GM12878 (cell line): ENCODE results near the gene BCAS3. TPM values are rescaled to one million over a fixed set of nuclear protein-coding genes. Genes with fewer than 3 reads are reported as not detected.

Source experiments
- ATAC-seq: fragments of 200-7000 bp; cut with Tn5 transposase; 3 replicates; pipeline ENCODE4 v1.9.1; 2020; ENCODE audit warnings: mild to moderate bottlenecking, moderate library complexity
- BruUV-seq: library from RNA; stranded (reverse); fragments of 400-500 nt; replicated peaks from 2 replicates; lab custom pipeline; 2021; lab: Mats Ljungman, UMichigan
- CTCF ChIA-PET: fragments of 300-600 bp; sonication (Branson Sonifier 250); formaldehyde crosslinking; extraction: SDS; loops from one replicate; lab custom pipeline; 2021; ENCODE audit warnings: inconsistent platforms; lab: Yijun Ruan, JAX
- POLR2A ChIA-PET: fragments of 350-600 bp; formaldehyde crosslinking; extraction: SDS; loops from one replicate; lab custom pipeline; 2021; ENCODE audit warnings: inconsistent platforms; lab: Charles Lee
- RAD21 ChIA-PET: fragments of 300-600 bp; sonication (Branson Sonifier 250); formaldehyde crosslinking; loops from one replicate; lab custom pipeline; 2023; ENCODE audit warnings: antibody characterized with exemption; ENCODE audit not compliant: unreplicated experiment; lab: Charles Lee
- SMC1A ChIA-PET: fragments of 300-600 bp; sonication (Branson Sonifier 250); formaldehyde crosslinking; loops from one replicate; lab custom pipeline; 2023; ENCODE audit not compliant: unreplicated experiment, uncharacterized antibody; lab: Charles Lee
- DNase-seq: peaks from one replicate; pipeline ENCODE4 v3.0.0-alpha.2; 2011; ENCODE audit warnings: low read depth, low spot score
- FAIRE-seq: peaks from 3 replicates; lab custom pipeline; 2011; peaks lifted over from hg19 to GRCh38; lab: Jason Lieb, UNC
- H2AFZ ChIP-seq: 2 replicates; pipeline ENCODE4 v1.6.0; 2011; ENCODE audit warnings: low read depth, low read length, control low read depth; ENCODE audit not compliant: control insufficient read depth
- H3K27ac ChIP-seq: 2 replicates; pipeline ENCODE4 v1.5.1; 2011; ENCODE audit warnings: control low read depth; ENCODE audit not compliant: control insufficient read depth, insufficient read depth
- H3K27me3 ChIP-seq, 2 experiments: replicated peaks in 1 of 2; 2 replicates each; pipeline versions ENCODE4 v1.6.0 to v1.6.1; 2011; ENCODE audit warnings: low read length in 1 of 2; ENCODE audit not compliant: control insufficient read depth in 2 of 2, insufficient read depth in 2 of 2
- H3K36me3 ChIP-seq, 2 experiments: 2 replicates each; pipeline ENCODE4 v1.5.1; 2011; ENCODE audit warnings: low read length in 1 of 2; ENCODE audit not compliant: control insufficient read depth in 2 of 2, insufficient read depth in 2 of 2
- H3K4me1 ChIP-seq: 2 replicates; pipeline ENCODE4 v1.6.1; 2011; ENCODE audit warnings: mild to moderate bottlenecking, low read length, moderate library complexity, mixed read lengths; ENCODE audit not compliant: control insufficient read depth, insufficient read depth
- H3K4me2 ChIP-seq: 2 replicates; pipeline ENCODE4 v1.6.0; 2011; ENCODE audit warnings: control low read depth; ENCODE audit not compliant: control insufficient read depth, insufficient read depth
- H3K4me3 ChIP-seq: fragments of 200-600 bp; sonication (generic); 2 replicates; pipeline ENCODE4 v1.5.1; 2016
- H3K79me2 ChIP-seq: 2 replicates; pipeline ENCODE4 v1.6.0; 2011; ENCODE audit warnings: low read length; ENCODE audit not compliant: control insufficient read depth, insufficient read depth
- H3K9ac ChIP-seq: 2 replicates; pipeline ENCODE4 v1.8.0; 2011; ENCODE audit warnings: low read length, control low read depth, mixed read lengths; ENCODE audit not compliant: control insufficient read depth, insufficient read depth
- H3K9me3 ChIP-seq: replicated peaks from 3 replicates; pipeline ENCODE4 v1.5.1; 2011; ENCODE audit warnings: mild to moderate bottlenecking, low read length; ENCODE audit not compliant: control insufficient read depth, insufficient read depth
- H4K20me1 ChIP-seq: 2 replicates; pipeline ENCODE4 v1.6.0; 2011; ENCODE audit not compliant: control insufficient read depth, insufficient read depth
- ATF2 ChIP-seq: IDR thresholded peaks from 2 replicates; pipeline ENCODE4 v1.6.1; 2012; ENCODE audit warnings: low read length, inconsistent platforms
- EP300 ChIP-seq, 2 experiments: fragments of 150-350 bp in 1 of 2; IDR thresholded peaks; 2 replicates each; pipeline ENCODE4 v1.6.1; 2011 to 2012; ENCODE audit warnings: low read depth in 2 of 2, low read length in 2 of 2, borderline replicate concordance in 1 of 2, improper control_type of control experiment in 1 of 2, inconsistent platforms in 1 of 2; ENCODE audit not compliant: control insufficient read depth in 1 of 2
- MEF2B ChIP-seq: fragments of 450-650 bp; IDR thresholded peaks from 2 replicates; pipeline ENCODE4 v1.6.1; 2018; ENCODE audit warnings: mild to moderate bottlenecking, moderate library complexity; ENCODE audit not compliant: partially characterized antibody, poor library complexity, severe bottlenecking
- MYB ChIP-seq: fragments of 150-350 bp; IDR thresholded peaks from 2 replicates; pipeline ENCODE4 v1.6.1; 2014; ENCODE audit warnings: mild to moderate bottlenecking, low read depth, low read length, borderline replicate concordance
- NFIC ChIP-seq: IDR thresholded peaks from 2 replicates; pipeline ENCODE4 v1.6.1; 2012; ENCODE audit warnings: low read depth, mild to moderate bottlenecking, inconsistent platforms, low read length, moderate library complexity
- NFXL1 ChIP-seq: fragments of 450-650 bp; IDR thresholded peaks from 2 replicates; pipeline ENCODE4 v1.6.1; 2017; ENCODE audit warnings: antibody characterized with exemption, mild to moderate bottlenecking, borderline replicate concordance
- NFYB ChIP-seq: IDR thresholded peaks from 2 replicates; pipeline ENCODE4 v1.6.1; 2011; ENCODE audit warnings: low read depth, mild to moderate bottlenecking, low read length, improper control_type of control experiment, moderate library complexity; ENCODE audit not compliant: insufficient read depth
- NR2F1 ChIP-seq: fragments of 450-650 bp; conservative IDR thresholded peaks from 2 replicates; pipeline ENCODE4 v1.6.1; 2017; ENCODE audit warnings: mild to moderate bottlenecking
- PBX3 ChIP-seq: IDR thresholded peaks from 2 replicates; pipeline ENCODE4 v1.6.1; 2011; ENCODE audit warnings: mild to moderate bottlenecking, low read depth, low read length, moderate library complexity; ENCODE audit not compliant: insufficient replicate concordance
- SRF ChIP-seq, 2 experiments: IDR thresholded peaks; 2 replicates each; pipeline ENCODE4 v1.6.1; 2011; ENCODE audit warnings: low read depth in 2 of 2, low read length in 2 of 2, mild to moderate bottlenecking in 1 of 2, moderate library complexity in 1 of 2
- ZBTB33 ChIP-seq: fragments of 450-650 bp; IDR thresholded peaks from 2 replicates; pipeline ENCODE4 v1.6.1; 2017; ENCODE audit warnings: mild to moderate bottlenecking
- ZSCAN29 ChIP-seq: fragments of 450-650 bp; IDR thresholded peaks from 2 replicates; pipeline ENCODE4 v1.6.1; 2017; ENCODE audit warnings: mild to moderate bottlenecking, moderate library complexity
- WGBS: methylation state at CpG from one replicate; pipeline ENCODE4 v1.1.6; 2016; ENCODE audit warnings: low lambda C conversion rate; ENCODE audit not compliant: insufficient replicate concordance, insufficient coverage; ENCODE audit errors: missing lambda C conversion rate; 5-methylcytosine and 5-hydroxymethylcytosine counted together
- in situ Hi-C: fragments of 300-500 bp; cut with MboI; formaldehyde crosslinking; loops from 9 replicates; pipeline ENCODE4 v1.14.3; 2018; ENCODE audit warnings: mixed read lengths
- intact Hi-C: fragments of 100-400 bp; cut with micrococcal nuclease; formaldehyde crosslinking; loops from one replicate; pipeline ENCODE4 v1.14.2; 2022; ENCODE audit not compliant: unreplicated experiment
- polyA plus RNA-seq, 11 experiments: library from polyadenylated mRNA; depleted of rRNA in 4 of 11; unstranded in 6 of 11; stranded (reverse) in 5 of 11; fragments of >200 nt; fragmentation: Nextera tagmentation in 4 of 11; fragmentation: Illumina TruSeq in 1 of 11; extraction: Ambion mirVana in 4 of 11; extraction: Trizol in 1 of 11; gene quantifications; 1 replicate in 1 of 11; 2 replicates in 10 of 11; pipeline versions ENCODE4 v1.2.1 to v1.2.3, GENCODE V29; 2011 to 2016; ENCODE audit warnings: inconsistent platforms in 2 of 11, missing spikeins in 2 of 11, low read depth in 1 of 11
- total RNA-seq, 4 experiments: library from RNA; depleted of rRNA in 3 of 4; stranded (reverse); fragments of >200 nt in 3 of 4; fragmentation: Illumina TruSeq in 1 of 4; extraction: Trizol in 1 of 4; gene quantifications; 2 replicates each; pipeline versions ENCODE4 v1.2.1 to v1.2.3, GENCODE V29; 2013 to 2021

Gene BCAS3
- total and polyA plus RNA-seq, 10 of the 15 experiments (the other 5 are each of a cell fraction or from before 2014, with no cell fraction given): 2.1 to 11.0 (median 6.6) TPM

GRCh38 chr17:61371179-61371578 is 693.5 kb downstream of the BCAS3 start (continued):
- TF ChIP-seq EP300 (IDR thresholded peaks at IDR 0.05; ENCODE audit: borderline replicate concordance in 1 of 2, control insufficient read depth in 1 of 2, low read depth in 2 of 2, low read length in 2 of 2): no peak
- no peak for TF ChIP-seq NFYB
- no peak for TF ChIP-seq NR2F1
- no peak for TF ChIP-seq ZBTB33
- TF ChIP-seq, all 136 proteins: peak for 0

GRCh38 chr17:61371606-61372005 is 694.0 kb downstream of the BCAS3 start:
- Histone ChIP-seq H3K27ac (no peak overlapping the region), H3K36me3 (no peaks in the 10 kb centered on the region), H3K9ac (no peak overlapping the region), H2AFZ (no peak overlapping the region), H3K4me3 (no peak overlapping the region), H3K79me2 (no peaks in the 10 kb centered on the region), H3K4me2 (no peak overlapping the region), H4K20me1 (no peaks in the 10 kb centered on the region), H3K4me1 (no peaks in the 10 kb centered on the region), H3K27me3 (no peaks in the 10 kb centered on the region), H3K9me3 (no peaks in the 10 kb centered on the region)
- no TSS peak for BruUV-seq
- FAIRE-seq: no peak
- ChIA-PET CTCF (no interaction called here), SMC1A (no interaction called here), RAD21 (no interaction called here), POLR2A (no interaction called here)
- TF ChIP-seq SRF (IDR thresholded peaks at IDR 0.05; ENCODE audit: low read depth in 2 of 2, low read length in 2 of 2) (no peak), PBX3 (no peak), MEF2B (no peak), ZSCAN29 (no peak), NFXL1 (no peak), MYB (no peak), NFIC (no peak), ATF2 (no peak)
- WGBS: 45% methylated on average over 8 of the region's 8 CpGs
- DNase-seq: no peak
- no peak for ATAC-seq
- intact Hi-C loops: no loop called here
- in situ Hi-C loops: no loop called here
